ENCODE results near the gene CA6.

DNA sequence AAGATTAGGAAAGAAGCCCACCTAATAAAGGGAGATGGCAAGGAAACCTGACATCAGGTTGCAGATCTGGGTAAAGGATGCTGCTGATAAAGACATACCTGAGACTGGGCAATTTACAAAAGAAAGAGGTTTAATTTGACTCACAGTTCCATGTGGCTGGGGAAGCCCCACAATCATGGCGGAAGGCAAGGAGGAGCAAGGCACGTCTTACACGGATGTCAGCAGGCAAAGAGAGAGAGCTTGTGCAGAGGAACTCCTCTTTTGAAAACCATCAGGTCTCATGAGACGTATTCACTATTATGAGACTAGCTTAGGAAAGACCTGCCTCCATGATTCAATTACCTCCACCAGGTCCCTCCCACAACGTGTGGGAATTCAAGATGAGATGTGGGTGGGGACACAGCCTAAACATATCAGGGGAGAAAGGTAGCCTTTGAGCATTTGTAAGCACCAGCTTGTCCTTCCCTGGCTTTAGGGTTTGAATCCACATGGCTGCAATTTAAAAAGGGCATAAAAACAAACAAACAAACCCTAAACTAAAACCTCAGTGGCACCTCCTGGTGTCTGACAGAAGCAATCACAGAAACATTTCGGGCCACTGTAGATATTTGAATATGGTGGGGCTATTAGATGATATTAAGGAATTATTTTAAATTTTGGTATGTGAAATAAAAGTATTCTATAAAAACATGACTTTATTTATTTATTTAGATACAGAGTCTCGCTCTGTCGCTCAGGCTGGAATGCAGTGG lies 47.4 kb downstream of the CA6 start:
- TF ChIP-seq EZH2 (optimal IDR thresholded peaks at IDR 0.05; ENCODE audit: low read depth, low read length): no peak
- TF ChIP-seq, protein P1, sequence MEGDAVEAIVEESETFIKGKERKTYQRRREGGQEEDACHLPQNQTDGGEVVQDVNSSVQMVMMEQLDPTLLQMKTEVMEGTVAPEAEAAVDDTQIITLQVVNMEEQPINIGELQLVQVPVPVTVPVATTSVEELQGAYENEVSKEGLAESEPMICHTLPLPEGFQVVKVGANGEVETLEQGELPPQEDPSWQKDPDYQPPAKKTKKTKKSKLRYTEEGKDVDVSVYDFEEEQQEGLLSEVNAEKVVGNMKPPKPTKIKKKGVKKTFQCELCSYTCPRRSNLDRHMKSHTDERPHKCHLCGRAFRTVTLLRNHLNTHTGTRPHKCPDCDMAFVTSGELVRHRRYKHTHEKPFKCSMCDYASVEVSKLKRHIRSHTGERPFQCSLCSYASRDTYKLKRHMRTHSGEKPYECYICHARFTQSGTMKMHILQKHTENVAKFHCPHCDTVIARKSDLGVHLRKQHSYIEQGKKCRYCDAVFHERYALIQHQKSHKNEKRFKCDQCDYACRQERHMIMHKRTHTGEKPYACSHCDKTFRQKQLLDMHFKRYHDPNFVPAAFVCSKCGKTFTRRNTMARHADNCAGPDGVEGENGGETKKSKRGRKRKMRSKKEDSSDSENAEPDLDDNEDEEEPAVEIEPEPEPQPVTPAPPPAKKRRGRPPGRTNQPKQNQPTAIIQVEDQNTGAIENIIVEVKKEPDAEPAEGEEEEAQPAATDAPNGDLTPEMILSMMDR (IDR thresholded peaks at IDR 0.05; ENCODE audit: low read length): no peak

All from MM.1S (cell line).